Activated CD8-positive, alpha-beta memory T cell treated with anti-CD3 and anti-CD28 coated beads for 1 hour (primary cell): ENCODE data around the gene SAMD14.

Source experiments
- DNase-seq, 2 donors: peaks; one replicate each; pipeline ENCODE4 v3.0.0-alpha.2; 2020; ENCODE audit warnings: low read depth in 1 of 2; ENCODE audit errors: extremely low read depth in 1 of 2

SAMD14 gene

GRCh38 chr17:50113624-50114320 lies 16.2 kb downstream of the SAMD14 start:
- DNase-seq = no peak

- no peak for DNase-seq
Observed at GRCh38 chr17:50112694-50113093, 17.3 kb downstream of the SAMD14 start.

GRCh38 chr17:50111673-50112655 lies 18.0 kb downstream of the SAMD14 start:
- no peak for DNase-seq

- no peak for DNase-seq
Observed at GRCh38 chr17:50110591-50111349, 19.2 kb downstream of the SAMD14 start.

- no peak for DNase-seq
Observed at GRCh38 chr17:50109785-50110184, 20.2 kb downstream of the SAMD14 start.

- DNase-seq = no peak
Observed at GRCh38 chr17:50109207-50109606, 20.8 kb downstream of the SAMD14 start.

GRCh38 chr17:50108556-50108955 lies 21.4 kb downstream of the SAMD14 start:
- DNase-seq = no peak

GRCh38 chr17:50107790-50108414 lies 22.1 kb downstream of the SAMD14 start:
- no peak for DNase-seq

- no peak for DNase-seq
Observed at GRCh38 chr17:50106393-50107131, 23.4 kb downstream of the SAMD14 start.

GRCh38 chr17:50105811-50106210 lies 24.1 kb downstream of the SAMD14 start:
- DNase-seq = no peak

GRCh38 chr17:50103941-50104340 lies 26.0 kb downstream of the SAMD14 start:
- DNase-seq = no peak

- DNase-seq = no peak
Observed at GRCh38 chr17:50103252-50103651, 26.7 kb downstream of the SAMD14 start.

- DNase-seq = no peak
Observed at GRCh38 chr17:50102164-50102991, 27.6 kb downstream of the SAMD14 start.

GRCh38 chr17:50101346-50102163 lies 28.4 kb downstream of the SAMD14 start:
- DNase-seq = no peak

GRCh38 chr17:50100921-50101345 lies 29.0 kb downstream of the SAMD14 start:
- DNase-seq = no peak

GRCh38 chr17:50100480-50100883 lies 29.5 kb downstream of the SAMD14 start:
- DNase-seq = no peak

GRCh38 chr17:50099003-50099402 lies 31.0 kb downstream of the SAMD14 start:
- no peak for DNase-seq

- no peak for DNase-seq
Observed at GRCh38 chr17:50098583-50098982, 31.4 kb downstream of the SAMD14 start.
